Measurements from ENCODE around the gene PLEKHA6. TPM values are rescaled to one million over a fixed set of nuclear protein-coding genes. Genes with fewer than 3 reads are reported as not detected.

Gene PLEKHA6
- total and polyA plus RNA-seq, 2 of the 4 experiments (the other 2 are of a cell fraction) = 8.2 to 19.9 TPM

GRCh38 chr1:204176049-204176448, 183.7 kb downstream of the PLEKHA6 start:
- H3K27me3 ChIP-seq (ENCODE audit: control insufficient read depth, insufficient read depth, low read length) = no peaks in the 10 kb centered on the region
- H4K91ac ChIP-seq (ENCODE audit: insufficient read depth, low read depth, low read length) = no peak overlapping the region; the same call in 1 of the 2 replicates
- no peak overlapping the region for H3K4me2 ChIP-seq (ENCODE audit: low read depth, low read length)
- 0 out of 4 replicates have a peak, but pooled peaks cover 0 to 3% of the 10 kb centered on the region in 2 experiments for H3K79me1 ChIP-seq (ENCODE audit: low read depth in 1 of 2, low read length in 2 of 2)
- ATAC-seq (ENCODE audit: low read depth) (no peak), DNase-seq (no peak)
- no peak overlapping the region for H3K56ac ChIP-seq (ENCODE audit: extremely low read depth, insufficient read depth, low read length)
- no peak overlapping the region for H3K9ac ChIP-seq (ENCODE audit: low read depth, low read length)
- no peak overlapping the region; a peak in 1 of 4 replicates for H4K8ac ChIP-seq (ENCODE audit: low read depth in 2 of 2, low read length in 2 of 2)
- no TSS peak for BruUV-seq (replicated peaks)
- no peak overlapping the region for H2BK5ac ChIP-seq (ENCODE audit: low read depth, low read length, poor library complexity, severe bottlenecking)
- peaks cover 4% of the 10 kb centered on the region; the same call in 1 of the 2 replicates for H3K4me1 ChIP-seq (ENCODE audit: control insufficient read depth, insufficient read depth, low read length)
- no peak overlapping the region for H3K4me3 ChIP-seq (ENCODE audit: insufficient read depth, low read depth, low read length)
- H3K14ac ChIP-seq (replicated peaks; ENCODE audit: low read depth, low read length) = peak overlapping the region; percentile 58; the same call in 1 of the 2 replicates
- in situ Hi-C loops (cut with MboI; ENCODE audit: low sequenced_read_pairs) = no loop called here
- no peaks in the 10 kb centered on the region for H3K36me3 ChIP-seq (ENCODE audit: control insufficient read depth, insufficient read depth, low read length)
- ChIA-PET CTCF (no interaction called here), POLR2A (ENCODE audit: unreplicated experiment) (no interaction called here)
- peak overlapping the region; percentile 29; the same call in 1 of the 2 replicates for H2BK20ac ChIP-seq (ENCODE audit: low read depth, low read length)
- H3K9me1 ChIP-seq (ENCODE audit: insufficient read depth, low read length) = peaks cover 14% of the 10 kb centered on the region
- intact Hi-C loops (cut with micrococcal nuclease) = no loop called here
- H2AK5ac ChIP-seq (ENCODE audit: low read depth, low read length) = peak overlapping the region; percentile 80; the same call in 1 of the 2 replicates
- no peak overlapping the region; the same call in 2 of the 3 replicates for H2BK15ac ChIP-seq (ENCODE audit: low read depth, low read length)
- dilution Hi-C loops (cut with HindIII; ENCODE audit: low sequenced_read_pairs, unreplicated experiment) = no loop called here
- no peak overlapping the region for H3K27ac ChIP-seq (ENCODE audit: insufficient read depth, low read length)
- 86% methylated on average over 1 of the region's 5 CpGs; no CpG with 5 or more reads in 1 of the 2 experiments for WGBS, 2 experiments (ENCODE audit: extremely low coverage in 2 of 2, insufficient read length in 1 of 2)
- 0 out of 2 replicates have a peak overlapping the region, but pooled peaks have one; percentile 11 for H3K23ac ChIP-seq (ENCODE audit: low read depth, low read length)
- H4K20me1 ChIP-seq (ENCODE audit: insufficient read depth, low read length) = no peaks in the 10 kb centered on the region
- TF ChIP-seq CEBPB (IDR thresholded peaks at IDR 0.05; ENCODE audit: low read depth, low read length) = no peak
- TF ChIP-seq, protein P1, sequence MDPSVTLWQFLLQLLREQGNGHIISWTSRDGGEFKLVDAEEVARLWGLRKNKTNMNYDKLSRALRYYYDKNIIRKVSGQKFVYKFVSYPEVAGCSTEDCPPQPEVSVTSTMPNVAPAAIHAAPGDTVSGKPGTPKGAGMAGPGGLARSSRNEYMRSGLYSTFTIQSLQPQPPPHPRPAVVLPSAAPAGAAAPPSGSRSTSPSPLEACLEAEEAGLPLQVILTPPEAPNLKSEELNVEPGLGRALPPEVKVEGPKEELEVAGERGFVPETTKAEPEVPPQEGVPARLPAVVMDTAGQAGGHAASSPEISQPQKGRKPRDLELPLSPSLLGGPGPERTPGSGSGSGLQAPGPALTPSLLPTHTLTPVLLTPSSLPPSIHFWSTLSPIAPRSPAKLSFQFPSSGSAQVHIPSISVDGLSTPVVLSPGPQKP (IDR thresholded peaks at IDR 0.05; ENCODE audit: borderline replicate concordance, low read depth, low read length) = no peak
- no peak for TF ChIP-seq RAD21 (IDR thresholded peaks at IDR 0.05; ENCODE audit: low read length)
- no peak for TF ChIP-seq USF2 (IDR thresholded peaks at IDR 0.05; ENCODE audit: low read depth, low read length)
- TF ChIP-seq BHLHE40 (IDR thresholded peaks at IDR 0.05; ENCODE audit: low read depth, low read length) = no peak
- no peak for TF ChIP-seq RCOR1 (IDR thresholded peaks at IDR 0.05; ENCODE audit: insufficient replicate concordance, low read length)
- no peak for TF ChIP-seq CTCF (conservative IDR thresholded peaks at IDR 0.05; ENCODE audit: low read depth, low read length)
- no peak for TF ChIP-seq FOS (IDR thresholded peaks at IDR 0.05; ENCODE audit: low read depth, low read length)
- H3K18ac ChIP-seq (ENCODE audit: low read depth, low read length) = no peak overlapping the region
- H2AFZ ChIP-seq (replicated peaks; ENCODE audit: low read length, poor library complexity) = no peak overlapping the region
- H3K9me3 ChIP-seq (ENCODE audit: control insufficient read depth, insufficient read depth, low read length) = no peaks in the 10 kb centered on the region
- H2BK120ac ChIP-seq (ENCODE audit: low read depth, low read length) = peak overlapping the region; percentile 62; the same call in 1 of the 2 replicates
- H4K5ac ChIP-seq (ENCODE audit: low read depth, low read length) = no peak overlapping the region
- H2AK9ac ChIP-seq (replicated peaks; ENCODE audit: low read depth, low read length, poor library complexity) = no peak overlapping the region
- peak overlapping the region; percentile 26; the same call in 1 of the 2 replicates for H3K4ac ChIP-seq (ENCODE audit: low read depth, low read length)

All from IMR-90 (cell line).